CD4-positive, alpha-beta T cell treated with Interleukin-2 at 100 ng/mL for 4 hours (primary cell): Measurements from ENCODE around the gene CYYR1.
"Not testable (repeated sequence)": the region's sequence is repeated elsewhere in the genome, so short reads cannot be mapped to it uniquely, and the experiment has no call there.

Experiments
- DNase-seq: peaks from one replicate; pipeline ENCODE4 v3.0.0-alpha.2; 2020; ENCODE audit warnings: low spot score

CYYR1 gene

DNA sequence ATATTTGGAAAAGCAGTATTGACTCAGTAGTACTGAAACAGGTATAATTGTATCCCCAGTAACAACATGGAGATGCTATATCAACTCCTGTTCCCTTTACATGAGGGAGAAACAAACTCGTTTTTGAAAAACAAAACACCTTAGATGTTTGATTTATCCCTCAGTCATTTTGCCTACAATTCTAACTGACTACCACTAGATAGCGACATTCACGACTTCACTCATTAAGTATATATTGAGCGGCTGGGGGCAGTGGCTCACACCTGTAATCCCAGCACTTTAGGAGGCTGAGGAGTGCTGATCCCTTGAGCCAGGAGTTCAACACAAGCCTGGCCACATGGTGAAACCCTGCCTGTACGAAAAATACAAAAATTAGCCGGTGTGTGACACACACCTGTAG is 83.3 kb downstream of the CYYR1 start:
- no peak for DNase-seq

DNA sequence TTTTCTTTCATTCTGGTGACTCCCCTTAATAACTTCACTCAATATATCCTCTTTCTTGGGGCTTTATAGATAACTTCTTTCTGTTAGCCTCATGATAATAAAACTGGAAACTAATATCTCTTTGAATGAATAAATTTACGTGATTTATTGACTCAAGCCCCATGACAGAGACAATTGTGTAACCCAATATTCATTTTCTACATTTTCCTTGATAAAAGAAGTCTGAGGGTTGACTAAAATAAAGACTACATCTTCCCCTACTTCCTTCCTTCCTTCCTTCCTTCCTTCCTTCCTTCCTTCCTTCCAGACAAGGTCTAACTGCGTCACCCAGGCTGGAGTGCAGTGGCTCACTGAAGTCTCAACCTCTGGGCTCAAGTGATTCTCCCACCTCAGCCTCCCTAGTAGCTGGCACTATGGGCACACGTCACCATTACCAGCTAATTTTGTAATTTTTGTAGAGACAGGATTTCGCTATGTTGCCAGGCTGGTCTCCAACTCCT is 85.1 kb downstream of the CYYR1 start:
- DNase-seq, result no peak

DNA sequence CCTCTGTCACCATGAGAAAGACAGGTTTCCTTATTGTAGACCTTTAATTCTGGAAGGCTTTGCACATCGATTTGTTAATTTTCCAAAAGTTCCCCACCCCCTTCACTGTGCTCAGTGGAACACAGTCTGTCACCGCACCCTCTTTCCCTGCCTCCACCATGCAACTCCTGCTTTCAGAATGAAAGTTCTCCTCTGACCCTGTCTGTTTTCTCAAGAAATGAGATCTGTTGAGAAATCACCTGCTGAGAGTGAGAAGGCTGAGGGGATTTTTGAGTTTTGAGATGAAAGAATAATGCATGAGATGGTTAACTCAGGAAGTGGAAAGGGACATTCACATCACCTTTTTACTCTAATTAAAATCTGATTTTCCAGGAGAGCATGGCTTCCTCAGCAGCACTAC is 99.6 kb downstream of the CYYR1 start:
- DNase-seq, result no peak

DNA sequence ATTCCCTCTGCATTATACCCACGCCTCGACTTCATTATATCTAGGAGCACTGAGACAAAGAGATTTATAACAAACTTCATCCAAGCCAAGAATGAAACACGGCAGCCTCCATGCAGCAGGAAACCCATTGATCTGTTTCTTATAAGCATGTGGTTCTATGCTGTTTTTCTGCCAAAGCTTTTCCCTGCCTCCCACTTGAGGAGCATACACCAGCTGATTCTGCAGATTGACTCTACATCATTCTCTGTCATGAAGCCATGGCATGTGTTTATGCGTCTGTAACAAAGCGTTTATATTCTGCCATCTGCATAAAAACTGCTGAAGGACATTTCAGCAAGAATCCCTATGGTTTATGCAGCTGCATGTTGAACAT is 102.0 kb downstream of the CYYR1 start:
- no peak for DNase-seq

DNA sequence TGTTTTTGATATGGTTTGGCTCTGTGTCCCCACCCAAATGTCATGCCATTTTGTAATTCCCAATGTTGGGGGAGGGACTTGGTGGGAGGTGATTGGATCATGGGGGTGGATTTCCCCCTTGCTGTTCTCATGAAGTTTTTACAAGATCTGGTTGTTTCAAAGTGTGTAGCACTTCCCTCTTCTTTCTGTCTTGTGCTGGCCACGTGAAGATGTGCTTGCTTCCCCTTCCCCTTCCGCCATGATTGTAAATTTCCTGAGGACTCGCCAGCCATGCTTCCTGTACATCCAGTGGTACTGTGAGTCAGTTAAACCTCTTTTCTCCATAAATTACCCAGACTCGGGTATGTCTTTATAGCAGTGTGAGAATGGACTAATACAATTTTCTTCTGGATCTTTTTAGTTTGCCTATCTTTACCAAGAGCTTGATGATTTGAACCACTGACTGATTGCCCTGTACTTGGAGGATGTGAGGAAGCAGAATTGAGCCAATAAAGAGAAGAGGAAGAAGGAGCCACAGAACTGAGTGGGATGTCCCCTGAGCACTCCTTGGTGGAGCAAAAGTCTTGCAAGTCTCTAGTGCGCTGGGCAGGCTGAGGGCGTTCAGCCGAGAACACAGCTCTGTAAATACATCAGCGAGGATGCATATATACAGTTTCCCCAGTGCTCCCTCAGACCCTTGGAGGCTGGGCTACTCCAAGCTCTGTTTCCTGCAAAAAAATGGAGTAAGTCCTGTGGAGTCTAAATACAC is 102.6 kb downstream of the CYYR1 start:
- no peak for DNase-seq

DNA sequence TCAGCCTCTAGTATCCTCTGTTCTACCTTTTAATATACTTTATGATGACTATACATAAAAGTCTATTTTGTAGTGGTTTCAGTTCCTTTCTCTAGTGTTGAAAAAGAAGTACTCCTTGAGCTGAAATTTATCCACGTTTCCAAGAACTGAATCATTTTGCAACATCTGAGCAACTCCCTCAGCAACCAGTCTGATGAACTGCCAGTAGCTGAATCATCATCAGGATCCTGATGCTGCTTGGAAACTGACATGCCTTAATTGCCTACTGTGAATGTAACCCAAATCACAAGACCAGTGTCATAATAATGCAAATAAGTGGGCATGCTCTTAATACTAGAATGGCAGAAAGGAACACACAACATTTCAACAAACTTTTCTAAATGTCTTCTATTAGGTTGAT is 103.3 kb downstream of the CYYR1 start:
- no peak for DNase-seq

DNA sequence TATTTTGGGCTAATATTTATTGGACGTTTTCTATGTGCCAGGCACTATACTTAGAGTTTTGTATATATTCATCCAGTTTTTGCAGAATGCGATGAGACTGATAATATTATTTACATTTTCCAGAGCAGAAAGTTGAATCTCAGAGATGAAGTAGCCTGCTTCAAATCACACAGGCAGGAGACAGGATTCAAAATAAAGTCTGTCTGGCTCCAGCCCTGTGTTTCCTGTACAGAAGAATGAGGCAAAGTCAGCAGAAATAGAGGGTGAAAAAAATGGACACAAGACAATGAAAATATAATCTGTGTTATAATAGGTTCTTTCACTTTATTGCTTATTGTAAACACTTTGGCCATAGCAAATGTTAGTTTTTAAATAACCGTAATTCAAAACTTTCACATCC is 107.2 kb downstream of the CYYR1 start:
- DNase-seq, result no peak

DNA sequence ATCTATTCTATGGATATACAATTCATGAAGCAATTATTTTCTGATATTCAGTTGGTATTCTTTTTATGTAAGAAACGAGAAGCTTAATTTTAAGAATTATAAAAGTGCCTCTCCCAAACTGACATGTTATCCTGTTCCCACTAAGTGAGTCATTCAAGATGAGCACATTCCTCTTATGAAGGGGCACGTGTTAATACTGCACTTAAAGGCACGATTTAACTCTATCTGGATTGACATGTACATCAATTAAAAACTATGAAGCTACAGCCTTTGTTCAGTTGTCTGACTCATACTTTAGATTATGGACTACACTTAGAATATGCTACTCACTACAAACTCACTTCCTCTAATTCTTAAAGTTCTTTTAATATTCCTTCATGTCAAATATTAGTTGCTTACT is 111.6 kb downstream of the CYYR1 start:
- no peak for DNase-seq

DNA sequence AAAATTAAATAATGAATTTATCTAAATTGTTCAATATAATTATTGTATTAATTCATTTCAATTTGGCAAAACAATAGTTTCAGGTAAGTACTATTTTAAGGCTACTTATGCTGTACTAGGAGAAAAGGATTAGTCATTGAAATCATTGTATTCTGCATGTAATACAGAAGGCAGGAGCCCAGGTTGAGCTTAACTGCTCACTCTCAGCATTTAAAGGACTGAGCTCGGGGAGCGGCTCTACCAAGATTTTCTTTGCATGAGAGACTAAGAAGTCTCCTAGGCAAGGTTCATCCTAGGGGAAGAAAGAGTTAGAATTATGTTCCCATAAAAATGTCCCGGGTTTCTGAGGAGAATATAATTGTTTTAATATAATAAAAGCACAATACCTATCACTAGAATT is 112.5 kb downstream of the CYYR1 start:
- no peak for DNase-seq

DNA sequence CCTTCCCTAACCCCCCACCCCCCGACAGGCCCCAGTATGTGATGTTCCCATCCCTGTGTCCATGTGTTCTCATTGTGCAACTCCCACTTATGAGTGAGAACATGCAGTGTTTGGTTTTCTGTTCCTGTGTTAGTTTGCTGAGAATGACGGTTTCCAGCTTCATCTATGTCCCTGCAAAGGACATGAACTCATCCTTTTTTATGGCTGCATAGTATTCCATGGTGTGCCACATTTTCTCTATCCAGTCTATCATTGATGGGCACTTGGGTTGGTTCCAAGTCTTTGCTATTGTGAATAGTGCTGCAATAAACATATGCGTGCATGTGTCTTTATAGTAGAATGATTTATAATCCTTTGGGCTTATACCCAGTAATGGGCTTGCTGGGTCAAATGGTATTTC is 114.2 kb downstream of the CYYR1 start:
- DNase-seq, result not testable (repeated sequence)

DNA sequence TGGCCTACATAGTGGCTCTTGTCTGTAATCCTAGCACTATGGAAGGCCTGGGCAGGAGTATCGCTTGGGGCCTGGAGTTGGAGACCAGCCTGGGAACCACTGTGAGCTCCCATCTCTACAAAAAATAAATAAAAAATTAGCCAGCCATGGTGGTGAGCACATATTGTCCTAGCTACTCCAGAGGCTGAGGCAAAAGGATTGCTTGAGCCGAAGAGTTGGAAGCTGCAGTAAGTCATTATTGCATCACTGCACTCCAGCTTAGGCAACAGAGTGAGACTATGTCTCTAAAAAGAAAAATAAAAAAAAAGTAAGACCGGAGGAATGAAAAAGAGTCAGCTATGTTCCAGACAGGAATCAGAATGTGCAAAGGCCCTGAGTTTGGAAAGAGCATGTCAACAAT is 115.3 kb downstream of the CYYR1 start:
- DNase-seq, result no peak

DNA sequence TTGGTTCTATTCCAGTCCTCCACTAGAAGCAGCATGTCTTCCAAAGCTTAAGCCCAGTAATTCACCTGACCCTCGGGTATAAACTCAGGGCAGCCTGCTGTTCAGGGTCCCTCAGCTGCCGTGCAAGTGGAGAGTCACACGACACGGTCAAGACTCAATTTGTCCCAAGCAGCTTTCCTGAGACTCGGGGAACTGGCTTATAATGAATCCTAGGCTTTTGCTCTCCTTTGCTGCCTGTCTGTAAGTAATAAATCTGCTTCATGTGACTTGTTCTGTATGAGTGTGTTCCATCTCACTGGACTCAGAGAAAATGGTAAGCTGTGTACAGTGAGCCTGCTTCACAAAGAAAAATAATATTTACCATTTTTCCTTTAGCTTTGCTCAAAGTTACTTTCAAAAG is 119.8 kb downstream of the CYYR1 start:
- no peak for DNase-seq

DNA sequence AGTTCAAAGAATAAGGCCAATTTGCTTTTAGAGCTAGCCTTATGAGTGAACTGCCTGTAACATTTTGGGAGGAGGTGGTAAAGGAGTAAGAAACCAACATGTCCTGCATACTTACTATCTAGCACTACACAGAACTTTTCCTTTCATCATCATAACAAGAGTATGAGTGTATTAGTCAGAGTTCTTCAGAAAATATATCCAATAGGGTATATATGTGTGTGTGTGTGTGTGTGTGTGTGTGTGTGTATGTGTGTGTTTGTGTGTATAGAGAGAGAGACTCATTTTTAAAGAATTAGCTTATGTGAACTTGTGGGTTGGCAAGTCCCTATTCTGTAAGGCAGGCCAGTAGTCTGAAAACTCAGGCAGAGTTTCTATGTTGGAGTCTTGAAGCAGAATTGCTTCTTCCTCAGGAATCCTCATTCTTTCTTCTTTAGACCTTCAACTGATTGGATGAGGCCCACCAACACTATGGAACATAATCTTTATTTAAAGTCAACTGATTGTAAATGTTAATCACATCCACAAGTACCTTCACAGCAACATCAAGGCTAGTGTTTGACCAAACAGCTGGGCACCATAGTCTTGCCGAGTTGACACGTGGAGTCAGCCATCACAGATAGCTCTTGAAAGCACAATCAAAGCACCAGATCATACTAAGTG is 121.9 kb downstream of the CYYR1 start:
- DNase-seq, result no peak

DNA sequence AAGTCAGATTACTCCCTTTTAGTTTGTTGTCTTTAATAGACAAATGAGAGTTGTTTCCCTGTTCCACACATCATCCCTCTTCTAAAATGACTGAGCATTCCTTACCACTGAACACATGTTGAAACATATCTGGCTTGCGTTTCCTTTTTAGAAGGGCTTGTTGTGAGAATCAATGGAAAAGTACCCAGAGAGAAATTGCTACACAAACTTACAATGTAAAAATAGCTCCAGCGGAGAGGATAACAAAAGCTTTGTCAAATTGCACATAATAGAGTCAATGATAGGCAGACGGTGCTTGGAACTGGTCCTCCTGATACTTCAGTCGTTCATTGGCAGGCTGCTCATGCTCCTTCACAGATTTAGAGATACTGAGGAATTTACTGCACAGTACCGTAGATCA is 123.9 kb downstream of the CYYR1 start:
- DNase-seq, result no peak

DNA sequence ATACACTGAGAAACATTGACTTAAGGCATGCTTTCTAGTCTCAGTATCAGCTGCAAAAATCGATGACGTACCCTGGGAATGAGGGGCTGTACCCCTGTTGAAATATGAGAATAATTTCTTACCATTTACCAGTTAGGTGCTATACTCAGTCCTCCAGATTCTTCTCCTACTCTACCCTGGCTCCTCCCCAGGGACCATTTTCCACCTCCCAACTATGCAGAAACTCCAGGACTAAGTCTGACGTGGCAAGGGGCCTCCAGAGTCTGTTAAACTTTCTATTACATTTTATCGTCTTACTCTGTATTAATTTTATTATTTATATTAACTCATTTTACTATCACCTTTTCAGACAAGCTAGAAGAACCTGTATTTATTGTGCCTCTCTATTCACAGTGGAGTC is 124.3 kb downstream of the CYYR1 start:
- no peak for DNase-seq

DNA sequence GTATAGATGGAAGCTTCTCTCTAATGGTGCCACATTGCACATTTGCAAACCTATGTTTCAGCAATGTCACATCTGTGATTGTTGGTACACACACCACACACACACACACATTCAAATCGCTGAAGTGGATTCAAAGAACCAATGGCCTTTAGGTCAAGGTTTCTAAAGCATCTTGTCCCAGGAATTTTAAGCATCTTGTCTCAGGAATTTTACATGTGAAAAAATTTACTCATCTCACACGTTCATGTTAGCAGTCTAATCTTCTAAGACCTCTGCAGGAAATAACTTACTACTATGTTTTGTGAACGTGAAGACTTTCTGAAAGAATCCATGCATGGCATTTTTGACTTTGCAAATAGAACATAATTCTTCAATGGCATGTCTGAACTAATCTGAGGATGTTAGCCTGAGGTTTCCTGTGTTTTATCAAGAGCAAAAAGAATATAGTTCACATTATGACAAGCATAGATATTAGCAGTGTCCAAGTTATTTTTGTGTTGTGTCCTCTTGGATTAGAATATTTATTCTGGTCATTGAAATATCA is 125.1 kb downstream of the CYYR1 start:
- no peak for DNase-seq

DNA sequence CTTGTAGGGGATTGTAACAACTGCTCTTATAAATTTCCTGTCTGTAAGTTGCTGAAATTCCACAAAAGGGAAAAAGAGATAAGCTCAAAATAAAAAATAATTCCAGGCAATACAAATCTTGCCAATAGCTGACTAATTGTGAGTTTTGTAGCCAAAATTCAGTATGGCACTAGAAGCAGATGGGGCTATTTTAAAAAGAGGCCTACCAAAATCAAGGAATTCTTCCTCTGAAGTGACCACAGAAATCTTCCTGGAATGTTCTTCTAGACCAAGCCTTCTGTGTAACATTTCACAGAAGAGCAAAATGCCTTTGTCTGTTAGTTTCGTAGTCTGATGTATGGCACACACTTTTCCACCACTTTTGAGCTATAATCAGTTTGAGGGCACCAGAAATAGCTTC is 127.6 kb downstream of the CYYR1 start:
- no peak for DNase-seq

DNA sequence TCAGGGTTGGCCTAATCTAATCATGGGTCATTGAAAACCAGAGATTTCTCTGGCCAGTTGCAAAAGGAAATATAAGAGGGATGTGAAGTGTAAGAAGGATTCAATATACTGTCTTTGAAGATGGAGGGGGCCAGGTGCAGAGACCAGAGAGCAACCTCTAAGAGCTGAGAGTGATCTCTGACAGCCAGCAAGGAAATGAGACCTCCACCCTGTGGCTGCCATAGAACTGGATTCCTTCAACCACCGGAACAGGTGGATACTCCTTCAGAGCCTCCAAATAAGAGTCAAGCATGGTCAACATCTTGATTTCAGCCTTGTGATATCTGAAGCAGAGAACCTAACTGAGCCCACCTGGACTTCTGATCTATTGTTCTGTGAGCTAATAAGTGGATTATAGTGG is 128.4 kb downstream of the CYYR1 start:
- no peak for DNase-seq

DNA sequence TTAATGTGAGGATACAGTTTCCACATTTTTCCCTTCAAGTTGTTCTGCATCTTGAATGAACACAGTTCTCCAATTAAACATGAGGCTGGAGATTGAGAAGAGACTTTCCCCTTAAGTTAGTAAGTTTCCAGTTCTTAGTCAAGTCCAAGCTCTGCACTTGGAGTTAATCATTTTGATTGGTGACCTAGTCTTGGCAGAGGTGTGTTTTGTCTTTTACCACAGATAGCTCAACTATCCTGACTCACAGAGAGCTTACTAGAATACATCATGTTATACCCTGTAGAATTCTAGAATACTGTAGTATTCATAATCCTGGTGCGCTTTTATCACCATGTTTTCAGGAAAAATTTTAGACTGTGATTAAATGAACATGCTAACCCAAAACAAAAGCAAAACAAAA is 129.2 kb downstream of the CYYR1 start:
- no peak for DNase-seq

DNA sequence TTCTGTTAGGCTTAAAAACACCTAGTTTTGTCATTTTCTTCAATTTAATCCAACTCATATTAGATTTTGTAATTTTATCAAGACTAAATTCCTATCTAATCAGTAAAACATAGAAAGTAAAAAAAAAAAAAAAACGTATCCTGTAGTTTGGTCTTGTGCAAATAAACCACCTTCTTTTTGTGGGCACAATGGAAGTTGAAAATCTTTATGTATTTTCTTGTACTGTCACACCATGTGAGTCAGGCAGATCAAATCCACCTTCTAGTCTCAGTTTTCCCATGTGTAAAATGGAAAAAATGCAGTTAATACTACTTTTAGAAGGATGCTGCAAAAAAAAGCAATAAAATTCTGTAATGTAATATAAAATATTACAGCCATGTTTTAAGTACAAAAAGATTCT is 129.8 kb downstream of the CYYR1 start:
- no peak for DNase-seq

DNA sequence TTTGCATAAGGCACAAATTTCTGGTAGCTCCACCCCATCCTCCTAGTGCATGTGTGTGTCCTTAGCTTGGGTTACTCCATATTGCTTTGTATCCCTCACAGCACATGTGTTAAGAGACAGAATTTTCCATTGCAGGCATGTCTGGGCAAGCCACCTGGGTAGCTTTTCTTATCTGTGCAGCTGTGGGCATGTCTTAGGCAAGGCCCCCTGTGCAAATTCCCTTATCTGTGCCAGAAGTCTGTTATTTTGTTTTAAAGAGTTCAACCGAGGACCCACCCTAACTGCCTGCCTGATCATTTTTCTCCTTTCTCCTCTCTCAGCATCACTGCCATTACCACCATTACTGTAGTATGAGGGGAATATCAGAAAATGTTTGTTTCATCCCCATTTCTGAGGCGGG is 131.9 kb downstream of the CYYR1 start:
- DNase-seq, result no peak

DNA sequence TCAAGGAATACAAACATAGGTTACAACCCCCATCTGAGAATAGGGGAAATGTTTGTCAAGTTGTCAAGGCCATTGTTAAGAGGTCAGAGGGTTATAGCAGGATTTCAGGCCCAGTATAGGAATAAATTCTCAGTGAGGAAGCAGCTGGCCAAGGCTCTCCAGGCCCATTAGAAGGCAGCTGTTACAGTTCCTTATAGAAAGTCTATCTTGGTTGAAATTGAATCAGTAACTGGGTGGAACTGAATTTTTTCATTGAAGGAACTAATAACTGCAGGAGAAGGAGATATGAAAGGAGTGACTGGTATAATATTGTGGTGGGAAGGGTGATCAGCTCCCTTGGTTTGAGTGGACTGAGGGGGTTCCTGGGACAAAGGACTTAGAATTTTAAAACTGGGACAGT is 134.1 kb downstream of the CYYR1 start:
- no peak for DNase-seq

DNA sequence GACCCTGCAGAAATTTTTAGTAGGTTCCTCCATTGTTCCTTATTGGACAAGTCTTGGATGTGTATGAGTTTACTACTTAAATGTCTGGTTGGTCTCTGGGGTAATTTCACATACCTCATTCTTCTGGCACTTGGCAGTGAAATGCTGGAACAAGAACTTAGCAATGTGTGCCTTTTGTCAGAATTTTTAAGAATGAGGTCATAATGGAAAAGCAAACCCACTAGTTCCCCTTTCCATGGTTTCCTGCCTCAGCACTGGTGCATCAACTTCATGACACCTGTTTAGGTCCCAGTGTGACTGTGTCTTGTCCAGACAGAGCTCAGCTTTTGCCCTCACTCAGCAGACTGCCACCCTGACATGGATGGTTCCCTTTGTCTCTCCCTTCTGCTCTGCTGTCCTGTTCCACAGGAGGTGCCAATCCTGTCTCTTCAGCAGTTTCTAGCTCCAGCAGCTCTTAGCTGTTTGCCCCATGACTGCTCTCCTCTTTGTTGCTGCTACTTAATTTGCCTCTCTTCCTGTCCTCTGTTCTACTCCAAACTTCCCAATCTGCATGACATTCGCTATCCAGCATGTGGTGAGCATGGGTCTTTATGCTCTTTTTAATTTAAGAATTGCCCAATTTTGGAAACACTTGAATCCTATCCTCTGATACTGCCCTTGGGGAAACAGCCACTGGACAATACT is 135.6 kb downstream of the CYYR1 start:
- DNase-seq, result no peak
